ENCODE data around the gene C19orf81. TPM values are rescaled to one million over a fixed set of nuclear protein-coding genes. Genes with fewer than 3 reads are reported as not detected.

The C19orf81 gene
- total and polyA plus RNA-seq, 2 of the 8 experiments (the other 6 are each of a cell fraction or from before 2014, with no cell fraction given) = 11.7 to 13.0 TPM

- TF ChIP-seq, protein P1, sequence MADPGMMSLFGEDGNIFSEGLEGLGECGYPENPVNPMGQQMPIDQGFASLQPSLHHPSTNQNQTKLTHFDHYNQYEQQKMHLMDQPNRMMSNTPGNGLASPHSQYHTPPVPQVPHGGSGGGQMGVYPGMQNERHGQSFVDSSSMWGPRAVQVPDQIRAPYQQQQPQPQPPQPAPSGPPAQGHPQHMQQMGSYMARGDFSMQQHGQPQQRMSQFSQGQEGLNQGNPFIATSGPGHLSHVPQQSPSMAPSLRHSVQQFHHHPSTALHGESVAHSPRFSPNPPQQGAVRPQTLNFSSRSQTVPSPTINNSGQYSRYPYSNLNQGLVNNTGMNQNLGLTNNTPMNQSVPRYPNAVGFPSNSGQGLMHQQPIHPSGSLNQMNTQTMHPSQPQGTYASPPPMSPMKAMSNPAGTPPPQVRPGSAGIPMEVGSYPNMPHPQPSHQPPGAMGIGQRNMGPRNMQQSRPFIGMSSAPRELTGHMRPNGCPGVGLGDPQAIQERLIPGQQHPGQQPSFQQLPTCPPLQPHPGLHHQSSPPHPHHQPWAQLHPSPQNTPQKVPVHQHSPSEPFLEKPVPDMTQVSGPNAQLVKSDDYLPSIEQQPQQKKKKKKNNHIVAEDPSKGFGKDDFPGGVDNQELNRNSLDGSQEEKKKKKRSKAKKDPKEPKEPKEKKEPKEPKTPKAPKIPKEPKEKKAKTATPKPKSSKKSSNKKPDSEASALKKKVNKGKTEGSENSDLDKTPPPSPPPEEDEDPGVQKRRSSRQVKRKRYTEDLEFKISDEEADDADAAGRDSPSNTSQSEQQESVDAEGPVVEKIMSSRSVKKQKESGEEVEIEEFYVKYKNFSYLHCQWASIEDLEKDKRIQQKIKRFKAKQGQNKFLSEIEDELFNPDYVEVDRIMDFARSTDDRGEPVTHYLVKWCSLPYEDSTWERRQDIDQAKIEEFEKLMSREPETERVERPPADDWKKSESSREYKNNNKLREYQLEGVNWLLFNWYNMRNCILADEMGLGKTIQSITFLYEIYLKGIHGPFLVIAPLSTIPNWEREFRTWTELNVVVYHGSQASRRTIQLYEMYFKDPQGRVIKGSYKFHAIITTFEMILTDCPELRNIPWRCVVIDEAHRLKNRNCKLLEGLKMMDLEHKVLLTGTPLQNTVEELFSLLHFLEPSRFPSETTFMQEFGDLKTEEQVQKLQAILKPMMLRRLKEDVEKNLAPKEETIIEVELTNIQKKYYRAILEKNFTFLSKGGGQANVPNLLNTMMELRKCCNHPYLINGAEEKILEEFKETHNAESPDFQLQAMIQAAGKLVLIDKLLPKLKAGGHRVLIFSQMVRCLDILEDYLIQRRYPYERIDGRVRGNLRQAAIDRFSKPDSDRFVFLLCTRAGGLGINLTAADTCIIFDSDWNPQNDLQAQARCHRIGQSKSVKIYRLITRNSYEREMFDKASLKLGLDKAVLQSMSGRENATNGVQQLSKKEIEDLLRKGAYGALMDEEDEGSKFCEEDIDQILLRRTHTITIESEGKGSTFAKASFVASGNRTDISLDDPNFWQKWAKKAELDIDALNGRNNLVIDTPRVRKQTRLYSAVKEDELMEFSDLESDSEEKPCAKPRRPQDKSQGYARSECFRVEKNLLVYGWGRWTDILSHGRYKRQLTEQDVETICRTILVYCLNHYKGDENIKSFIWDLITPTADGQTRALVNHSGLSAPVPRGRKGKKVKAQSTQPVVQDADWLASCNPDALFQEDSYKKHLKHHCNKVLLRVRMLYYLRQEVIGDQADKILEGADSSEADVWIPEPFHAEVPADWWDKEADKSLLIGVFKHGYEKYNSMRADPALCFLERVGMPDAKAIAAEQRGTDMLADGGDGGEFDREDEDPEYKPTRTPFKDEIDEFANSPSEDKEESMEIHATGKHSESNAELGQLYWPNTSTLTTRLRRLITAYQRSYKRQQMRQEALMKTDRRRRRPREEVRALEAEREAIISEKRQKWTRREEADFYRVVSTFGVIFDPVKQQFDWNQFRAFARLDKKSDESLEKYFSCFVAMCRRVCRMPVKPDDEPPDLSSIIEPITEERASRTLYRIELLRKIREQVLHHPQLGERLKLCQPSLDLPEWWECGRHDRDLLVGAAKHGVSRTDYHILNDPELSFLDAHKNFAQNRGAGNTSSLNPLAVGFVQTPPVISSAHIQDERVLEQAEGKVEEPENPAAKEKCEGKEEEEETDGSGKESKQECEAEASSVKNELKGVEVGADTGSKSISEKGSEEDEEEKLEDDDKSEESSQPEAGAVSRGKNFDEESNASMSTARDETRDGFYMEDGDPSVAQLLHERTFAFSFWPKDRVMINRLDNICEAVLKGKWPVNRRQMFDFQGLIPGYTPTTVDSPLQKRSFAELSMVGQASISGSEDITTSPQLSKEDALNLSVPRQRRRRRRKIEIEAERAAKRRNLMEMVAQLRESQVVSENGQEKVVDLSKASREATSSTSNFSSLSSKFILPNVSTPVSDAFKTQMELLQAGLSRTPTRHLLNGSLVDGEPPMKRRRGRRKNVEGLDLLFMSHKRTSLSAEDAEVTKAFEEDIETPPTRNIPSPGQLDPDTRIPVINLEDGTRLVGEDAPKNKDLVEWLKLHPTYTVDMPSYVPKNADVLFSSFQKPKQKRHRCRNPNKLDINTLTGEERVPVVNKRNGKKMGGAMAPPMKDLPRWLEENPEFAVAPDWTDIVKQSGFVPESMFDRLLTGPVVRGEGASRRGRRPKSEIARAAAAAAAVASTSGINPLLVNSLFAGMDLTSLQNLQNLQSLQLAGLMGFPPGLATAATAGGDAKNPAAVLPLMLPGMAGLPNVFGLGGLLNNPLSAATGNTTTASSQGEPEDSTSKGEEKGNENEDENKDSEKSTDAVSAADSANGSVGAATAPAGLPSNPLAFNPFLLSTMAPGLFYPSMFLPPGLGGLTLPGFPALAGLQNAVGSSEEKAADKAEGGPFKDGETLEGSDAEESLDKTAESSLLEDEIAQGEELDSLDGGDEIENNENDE (IDR thresholded peaks at IDR 0.05; ENCODE audit: insufficient replicate concordance, low read length) = no peak
- peak in 2 of 3 experiments; percentile 2 to 30; a peak in 2 of 4 replicates for TF ChIP-seq CTCF (IDR thresholded peaks at IDR 0.05; ENCODE audit: control extremely low read depth in 1 of 3, insufficient read depth in 1 of 3, low read depth in 1 of 3, low read length in 3 of 3)
- TF ChIP-seq FOSL1 (IDR thresholded peaks at IDR 0.05; ENCODE audit: insufficient read depth, low read depth, low read length) = no peak
- TF ChIP-seq PHF8 (conservative IDR thresholded peaks at IDR 0.05; ENCODE audit: low read depth, low read length) = no peak
- TF ChIP-seq EP300 (IDR thresholded peaks at IDR 0.05; ENCODE audit: borderline replicate concordance in 1 of 2, low read depth in 2 of 2, low read length in 2 of 2) = no peak
- no peak for TF ChIP-seq SP4 (IDR thresholded peaks at IDR 0.05; ENCODE audit: low read length)
These were observed at the start of gene C19orf81 (continued) for GRCh38 chr19:50649433-50650391.
